Measurements from ENCODE around the gene OOSP3.

The OOSP3 gene

DNA sequence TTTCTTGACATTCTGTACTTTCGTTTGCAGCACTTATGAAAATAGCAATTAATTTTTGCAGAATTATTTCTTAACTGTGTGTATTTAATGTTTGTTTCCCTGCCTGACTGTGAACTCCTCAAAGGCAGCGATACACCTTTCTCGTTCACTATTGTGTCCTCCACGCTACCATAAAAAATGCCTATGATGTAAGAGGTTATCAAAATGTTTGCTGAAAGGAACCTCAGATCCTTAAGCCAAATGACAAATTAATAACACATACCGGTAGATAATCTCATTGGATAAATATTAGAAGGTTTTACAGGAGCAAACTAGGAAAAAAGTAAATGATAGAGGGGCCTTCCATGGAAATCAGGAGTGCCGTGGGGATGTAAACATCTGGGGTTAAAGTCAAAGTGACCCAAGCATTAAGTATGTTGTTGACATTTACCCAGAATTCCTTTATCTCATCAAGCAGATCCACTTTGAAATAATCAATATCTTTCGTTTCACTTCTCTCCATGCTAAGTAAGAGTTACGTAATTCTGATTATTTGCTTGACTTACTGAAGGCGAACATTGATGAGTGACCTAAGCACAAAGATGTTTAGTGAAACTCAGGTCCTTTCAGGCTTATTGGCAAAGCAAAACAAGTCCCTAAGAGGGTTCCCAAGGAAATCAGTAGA is 2.6 kb upstream of the OOSP3 start:
- Histone ChIP-seq H3K9me3 (ENCODE audit: control insufficient read depth, insufficient read depth, low read depth, low read length) (no peaks in the 10 kb centered on the region), H3K27ac (ENCODE audit: extremely low read depth, low read depth, low read length) (no peak overlapping the region), H3K36me3 (ENCODE audit: control insufficient read depth in 2 of 2, insufficient read depth in 1 of 2, low read length in 2 of 2) (no peaks in the 10 kb centered on the region), H3K4me1 (ENCODE audit: control insufficient read depth, insufficient read depth, low read length) (no peaks in the 10 kb centered on the region), H3K4me3 (ENCODE audit: low read depth, low read length) (no peak overlapping the region)
- POLR2A ChIA-PET, result no interaction called here
- TF ChIP-seq ZNF843 (tag by site-specific recombination; IDR thresholded peaks at IDR 0.05), result no peak
- TF ChIP-seq, protein P1, sequence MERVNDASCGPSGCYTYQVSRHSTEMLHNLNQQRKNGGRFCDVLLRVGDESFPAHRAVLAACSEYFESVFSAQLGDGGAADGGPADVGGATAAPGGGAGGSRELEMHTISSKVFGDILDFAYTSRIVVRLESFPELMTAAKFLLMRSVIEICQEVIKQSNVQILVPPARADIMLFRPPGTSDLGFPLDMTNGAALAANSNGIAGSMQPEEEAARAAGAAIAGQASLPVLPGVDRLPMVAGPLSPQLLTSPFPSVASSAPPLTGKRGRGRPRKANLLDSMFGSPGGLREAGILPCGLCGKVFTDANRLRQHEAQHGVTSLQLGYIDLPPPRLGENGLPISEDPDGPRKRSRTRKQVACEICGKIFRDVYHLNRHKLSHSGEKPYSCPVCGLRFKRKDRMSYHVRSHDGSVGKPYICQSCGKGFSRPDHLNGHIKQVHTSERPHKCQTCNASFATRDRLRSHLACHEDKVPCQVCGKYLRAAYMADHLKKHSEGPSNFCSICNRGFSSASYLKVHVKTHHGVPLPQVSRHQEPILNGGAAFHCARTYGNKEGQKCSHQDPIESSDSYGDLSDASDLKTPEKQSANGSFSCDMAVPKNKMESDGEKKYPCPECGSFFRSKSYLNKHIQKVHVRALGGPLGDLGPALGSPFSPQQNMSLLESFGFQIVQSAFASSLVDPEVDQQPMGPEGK (tag by site-specific recombination; IDR thresholded peaks at IDR 0.05), result no peak
- CTCF ChIA-PET, result no interaction called here

DNA sequence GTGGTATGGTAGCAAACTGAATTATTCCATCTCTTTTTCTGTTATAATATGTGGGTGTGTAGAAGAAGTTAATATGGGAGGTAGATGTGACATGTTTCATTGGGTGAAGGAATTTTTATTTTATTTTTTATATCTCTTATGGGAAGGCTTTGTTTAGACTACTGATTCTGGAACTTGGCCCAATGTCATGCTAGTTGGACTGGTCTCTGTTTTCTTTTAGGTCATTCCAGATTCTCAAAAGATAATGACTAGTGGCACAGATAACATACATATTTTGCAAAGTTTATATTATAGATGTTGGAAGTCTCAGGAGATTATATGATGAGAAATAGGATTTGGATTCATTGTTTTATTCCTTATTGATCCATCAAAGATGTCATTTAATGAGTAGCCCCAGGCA is 1.3 kb upstream of the OOSP3 start:
- no peaks in the 10 kb centered on the region for H3K9me3 ChIP-seq (ENCODE audit: control insufficient read depth, insufficient read depth, low read depth, low read length)
- ChIA-PET POLR2A (no interaction called here), CTCF (no interaction called here)
- no peaks in the 10 kb centered on the region for H3K36me3 ChIP-seq (ENCODE audit: control insufficient read depth in 2 of 2, insufficient read depth in 1 of 2, low read length in 2 of 2)
- no peaks in the 10 kb centered on the region for H3K4me1 ChIP-seq (ENCODE audit: control insufficient read depth, insufficient read depth, low read length)
- H3K27ac ChIP-seq (ENCODE audit: extremely low read depth, low read depth, low read length), result no peak overlapping the region
- no peak overlapping the region for H3K4me3 ChIP-seq (ENCODE audit: low read depth, low read length)
- TF ChIP-seq REPIN1 (tag by site-specific recombination; IDR thresholded peaks at IDR 0.05; ENCODE audit: low read depth) (no peak), HOXA7 (CRISPR knock-in tag; IDR thresholded peaks at IDR 0.05; ENCODE audit: borderline replicate concordance) (no peak), ZNF830 (tag by site-specific recombination; IDR thresholded peaks at IDR 0.05; ENCODE audit: low read depth) (no peak), ZNF600 (tag by site-specific recombination; IDR thresholded peaks at IDR 0.05) (no peak), ZNF174 (tag by site-specific recombination; IDR thresholded peaks at IDR 0.05) (no peak), OSR2 (tag by site-specific recombination; IDR thresholded peaks at IDR 0.05) (no peak), ZNF16 (tag by site-specific recombination; IDR thresholded peaks at IDR 0.05; ENCODE audit: low read depth) (no peak), ZNF391 (tag by site-specific recombination; IDR thresholded peaks at IDR 0.05; ENCODE audit: borderline replicate concordance, low read depth) (no peak), ZNF529 (tag by site-specific recombination; IDR thresholded peaks at IDR 0.05; ENCODE audit: insufficient replicate concordance) (no peak), HOXC10 (CRISPR knock-in tag; IDR thresholded peaks at IDR 0.05) (no peak), ZNF324 (tag by site-specific recombination; IDR thresholded peaks at IDR 0.05) (no peak), ZNF157 (tag by site-specific recombination; IDR thresholded peaks at IDR 0.05) (no peak)
- TF ChIP-seq, protein P2, sequence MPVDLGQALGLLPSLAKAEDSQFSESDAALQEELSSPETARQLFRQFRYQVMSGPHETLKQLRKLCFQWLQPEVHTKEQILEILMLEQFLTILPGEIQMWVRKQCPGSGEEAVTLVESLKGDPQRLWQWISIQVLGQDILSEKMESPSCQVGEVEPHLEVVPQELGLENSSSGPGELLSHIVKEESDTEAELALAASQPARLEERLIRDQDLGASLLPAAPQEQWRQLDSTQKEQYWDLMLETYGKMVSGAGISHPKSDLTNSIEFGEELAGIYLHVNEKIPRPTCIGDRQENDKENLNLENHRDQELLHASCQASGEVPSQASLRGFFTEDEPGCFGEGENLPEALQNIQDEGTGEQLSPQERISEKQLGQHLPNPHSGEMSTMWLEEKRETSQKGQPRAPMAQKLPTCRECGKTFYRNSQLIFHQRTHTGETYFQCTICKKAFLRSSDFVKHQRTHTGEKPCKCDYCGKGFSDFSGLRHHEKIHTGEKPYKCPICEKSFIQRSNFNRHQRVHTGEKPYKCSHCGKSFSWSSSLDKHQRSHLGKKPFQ (tag by site-specific recombination; IDR thresholded peaks at IDR 0.05), result no peak
- TF ChIP-seq, protein P3, sequence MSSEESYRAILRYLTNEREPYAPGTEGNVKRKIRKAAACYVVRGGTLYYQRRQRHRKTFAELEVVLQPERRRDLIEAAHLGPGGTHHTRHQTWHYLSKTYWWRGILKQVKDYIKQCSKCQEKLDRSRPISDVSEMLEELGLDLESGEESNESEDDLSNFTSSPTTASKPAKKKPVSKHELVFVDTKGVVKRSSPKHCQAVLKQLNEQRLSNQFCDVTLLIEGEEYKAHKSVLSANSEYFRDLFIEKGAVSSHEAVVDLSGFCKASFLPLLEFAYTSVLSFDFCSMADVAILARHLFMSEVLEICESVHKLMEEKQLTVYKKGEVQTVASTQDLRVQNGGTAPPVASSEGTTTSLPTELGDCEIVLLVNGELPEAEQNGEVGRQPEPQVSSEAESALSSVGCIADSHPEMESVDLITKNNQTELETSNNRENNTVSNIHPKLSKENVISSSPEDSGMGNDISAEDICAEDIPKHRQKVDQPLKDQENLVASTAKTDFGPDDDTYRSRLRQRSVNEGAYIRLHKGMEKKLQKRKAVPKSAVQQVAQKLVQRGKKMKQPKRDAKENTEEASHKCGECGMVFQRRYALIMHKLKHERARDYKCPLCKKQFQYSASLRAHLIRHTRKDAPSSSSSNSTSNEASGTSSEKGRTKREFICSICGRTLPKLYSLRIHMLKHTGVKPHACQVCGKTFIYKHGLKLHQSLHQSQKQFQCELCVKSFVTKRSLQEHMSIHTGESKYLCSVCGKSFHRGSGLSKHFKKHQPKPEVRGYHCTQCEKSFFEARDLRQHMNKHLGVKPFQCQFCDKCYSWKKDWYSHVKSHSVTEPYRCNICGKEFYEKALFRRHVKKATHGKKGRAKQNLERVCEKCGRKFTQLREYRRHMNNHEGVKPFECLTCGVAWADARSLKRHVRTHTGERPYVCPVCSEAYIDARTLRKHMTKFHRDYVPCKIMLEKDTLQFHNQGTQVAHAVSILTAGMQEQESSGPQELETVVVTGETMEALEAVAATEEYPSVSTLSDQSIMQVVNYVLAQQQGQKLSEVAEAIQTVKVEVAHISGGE (tag by site-specific recombination; conservative IDR thresholded peaks at IDR 0.05; ENCODE audit: low read depth), result no peak
- TF ChIP-seq, protein P4, sequence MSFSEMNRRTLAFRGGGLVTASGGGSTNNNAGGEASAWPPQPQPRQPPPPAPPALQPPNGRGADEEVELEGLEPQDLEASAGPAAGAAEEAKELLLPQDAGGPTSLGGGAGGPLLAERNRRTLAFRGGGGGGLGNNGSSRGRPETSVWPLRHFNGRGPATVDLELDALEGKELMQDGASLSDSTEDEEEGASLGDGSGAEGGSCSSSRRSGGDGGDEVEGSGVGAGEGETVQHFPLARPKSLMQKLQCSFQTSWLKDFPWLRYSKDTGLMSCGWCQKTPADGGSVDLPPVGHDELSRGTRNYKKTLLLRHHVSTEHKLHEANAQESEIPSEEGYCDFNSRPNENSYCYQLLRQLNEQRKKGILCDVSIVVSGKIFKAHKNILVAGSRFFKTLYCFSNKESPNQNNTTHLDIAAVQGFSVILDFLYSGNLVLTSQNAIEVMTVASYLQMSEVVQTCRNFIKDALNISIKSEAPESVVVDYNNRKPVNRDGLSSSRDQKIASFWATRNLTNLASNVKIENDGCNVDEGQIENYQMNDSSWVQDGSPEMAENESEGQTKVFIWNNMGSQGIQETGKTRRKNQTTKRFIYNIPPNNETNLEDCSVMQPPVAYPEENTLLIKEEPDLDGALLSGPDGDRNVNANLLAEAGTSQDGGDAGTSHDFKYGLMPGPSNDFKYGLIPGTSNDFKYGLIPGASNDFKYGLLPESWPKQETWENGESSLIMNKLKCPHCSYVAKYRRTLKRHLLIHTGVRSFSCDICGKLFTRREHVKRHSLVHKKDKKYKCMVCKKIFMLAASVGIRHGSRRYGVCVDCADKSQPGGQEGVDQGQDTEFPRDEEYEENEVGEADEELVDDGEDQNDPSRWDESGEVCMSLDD (tag by site-specific recombination; IDR thresholded peaks at IDR 0.05), result no peak
- TF ChIP-seq, protein P1 (tag by site-specific recombination; IDR thresholded peaks at IDR 0.05), result no peak
- TF ChIP-seq, protein P5, sequence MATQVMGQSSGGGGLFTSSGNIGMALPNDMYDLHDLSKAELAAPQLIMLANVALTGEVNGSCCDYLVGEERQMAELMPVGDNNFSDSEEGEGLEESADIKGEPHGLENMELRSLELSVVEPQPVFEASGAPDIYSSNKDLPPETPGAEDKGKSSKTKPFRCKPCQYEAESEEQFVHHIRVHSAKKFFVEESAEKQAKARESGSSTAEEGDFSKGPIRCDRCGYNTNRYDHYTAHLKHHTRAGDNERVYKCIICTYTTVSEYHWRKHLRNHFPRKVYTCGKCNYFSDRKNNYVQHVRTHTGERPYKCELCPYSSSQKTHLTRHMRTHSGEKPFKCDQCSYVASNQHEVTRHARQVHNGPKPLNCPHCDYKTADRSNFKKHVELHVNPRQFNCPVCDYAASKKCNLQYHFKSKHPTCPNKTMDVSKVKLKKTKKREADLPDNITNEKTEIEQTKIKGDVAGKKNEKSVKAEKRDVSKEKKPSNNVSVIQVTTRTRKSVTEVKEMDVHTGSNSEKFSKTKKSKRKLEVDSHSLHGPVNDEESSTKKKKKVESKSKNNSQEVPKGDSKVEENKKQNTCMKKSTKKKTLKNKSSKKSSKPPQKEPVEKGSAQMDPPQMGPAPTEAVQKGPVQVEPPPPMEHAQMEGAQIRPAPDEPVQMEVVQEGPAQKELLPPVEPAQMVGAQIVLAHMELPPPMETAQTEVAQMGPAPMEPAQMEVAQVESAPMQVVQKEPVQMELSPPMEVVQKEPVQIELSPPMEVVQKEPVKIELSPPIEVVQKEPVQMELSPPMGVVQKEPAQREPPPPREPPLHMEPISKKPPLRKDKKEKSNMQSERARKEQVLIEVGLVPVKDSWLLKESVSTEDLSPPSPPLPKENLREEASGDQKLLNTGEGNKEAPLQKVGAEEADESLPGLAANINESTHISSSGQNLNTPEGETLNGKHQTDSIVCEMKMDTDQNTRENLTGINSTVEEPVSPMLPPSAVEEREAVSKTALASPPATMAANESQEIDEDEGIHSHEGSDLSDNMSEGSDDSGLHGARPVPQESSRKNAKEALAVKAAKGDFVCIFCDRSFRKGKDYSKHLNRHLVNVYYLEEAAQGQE (tag by site-specific recombination; IDR thresholded peaks at IDR 0.05), result no peak

Measured in HEK293 (cell line).